HepG2 (cell line): ENCODE results near the gene YAP1. TPM values are rescaled to one million over a fixed set of nuclear protein-coding genes. Genes with fewer than 3 reads are reported as not detected.

ENCODE experiments used
- AGO2 ChIP-seq: fragments of 200-400 bp; formaldehyde crosslinking; optimal IDR thresholded peaks from 2 replicates; pipeline ENCODE3; 2017; ENCODE audit warnings: mild to moderate bottlenecking, low read depth, low read length, moderate library complexity
- AHR ChIP-seq: IDR thresholded peaks from 2 replicates; pipeline ENCODE4 v1.6.1; 2018; ENCODE audit warnings: missing genetic modification reagents, missing compliant biosample characterization
- ARID5B ChIP-seq: IDR thresholded peaks from 2 replicates; pipeline ENCODE4 v1.4.0; 2020; ENCODE audit warnings: mild to moderate bottlenecking, missing genetic modification reagents
- ARNTL ChIP-seq: sonication (generic); formaldehyde crosslinking; IDR thresholded peaks from 2 replicates; pipeline ENCODE4 v1.4.0; 2020; ENCODE audit warnings: mild to moderate bottlenecking, missing genetic modification reagents
- ASH2L ChIP-seq: fragments of 300-600, 200-600 bp; sonication (generic); IDR thresholded peaks from 2 replicates; pipeline ENCODE4 v1.7.0; 2017; ENCODE audit warnings: low read depth, mild to moderate bottlenecking, moderate library complexity, mixed read lengths, low read length; ENCODE audit not compliant: insufficient read length
- CEBPG ChIP-seq: IDR thresholded peaks from 2 replicates; pipeline ENCODE4 v1.6.1; 2016
- ETV6 ChIP-seq: sonication (generic); formaldehyde crosslinking; conservative IDR thresholded peaks from 2 replicates; pipeline ENCODE4 v1.4.0; 2020; ENCODE audit warnings: missing genetic modification reagents
- GMEB2 ChIP-seq: IDR thresholded peaks from 2 replicates; pipeline ENCODE4 v1.6.1; 2016; ENCODE audit warnings: missing biosample characterization, missing genetic modification reagents, low read depth
- HDAC2 ChIP-seq: sonication (generic); formaldehyde crosslinking; IDR thresholded peaks from 2 replicates; pipeline ENCODE4 v1.4.0; 2020; ENCODE audit warnings: missing genetic modification reagents
- MTF2 ChIP-seq: sonication (generic); formaldehyde crosslinking; IDR thresholded peaks from 2 replicates; pipeline ENCODE4 v1.5.0; 2020; ENCODE audit warnings: missing genetic modification reagents, borderline replicate concordance
- PAX8 ChIP-seq: sonication (generic); formaldehyde crosslinking; IDR thresholded peaks from 2 replicates; pipeline ENCODE4 v1.8.0; 2022; ENCODE audit warnings: mild to moderate bottlenecking, missing genetic modification reagents, borderline replicate concordance
- PHF21A ChIP-seq: sonication (generic); formaldehyde crosslinking; IDR thresholded peaks from 2 replicates; pipeline ENCODE4 v1.5.0; 2020; ENCODE audit warnings: mild to moderate bottlenecking, missing genetic modification reagents
- PITX1 ChIP-seq: sonication (generic); formaldehyde crosslinking; IDR thresholded peaks from 2 replicates; pipeline ENCODE4 v1.5.1; 2020; ENCODE audit warnings: mild to moderate bottlenecking, missing genetic modification reagents
- SMAD9 ChIP-seq: sonication (generic); formaldehyde crosslinking; IDR thresholded peaks from 2 replicates; pipeline ENCODE4 v1.5.1; 2020; ENCODE audit warnings: mild to moderate bottlenecking, missing genetic modification reagents
- SP140L ChIP-seq: sonication (generic); formaldehyde crosslinking; IDR thresholded peaks from 2 replicates; pipeline ENCODE4 v1.4.0; 2020; ENCODE audit warnings: missing genetic modification reagents, borderline replicate concordance
- SRSF9 ChIP-seq: fragments of 200-400 bp; formaldehyde crosslinking; IDR thresholded peaks from 2 replicates; pipeline ENCODE4 v1.6.1; 2018; ENCODE audit warnings: borderline replicate concordance, mild to moderate bottlenecking, low read depth, low read length; ENCODE audit not compliant: insufficient read depth, poor library complexity, severe bottlenecking
- THAP11 ChIP-seq: IDR thresholded peaks from 2 replicates; pipeline ENCODE4 v1.6.1; 2016; ENCODE audit warnings: missing biosample characterization, missing genetic modification reagents
- XRCC5 ChIP-seq: fragments of 200-400 bp; formaldehyde crosslinking; optimal IDR thresholded peaks from 2 replicates; pipeline ENCODE3; 2017; ENCODE audit warnings: mild to moderate bottlenecking, low read length
- ZBTB10 ChIP-seq: sonication (generic); formaldehyde crosslinking; IDR thresholded peaks from 2 replicates; pipeline ENCODE4 v1.4.0; 2020; ENCODE audit warnings: missing genetic modification reagents, borderline replicate concordance
- ZFP37 ChIP-seq: sonication (generic); formaldehyde crosslinking; IDR thresholded peaks from 2 replicates; pipeline ENCODE4 v1.4.0; 2020; ENCODE audit warnings: missing genetic modification reagents, borderline replicate concordance
- ZNF274 ChIP-seq: sonication (generic); formaldehyde crosslinking; IDR thresholded peaks from 2 replicates; pipeline ENCODE4 v1.5.1; 2020; ENCODE audit warnings: mild to moderate bottlenecking, missing genetic modification reagents
- ZNF326 ChIP-seq: sonication (generic); formaldehyde crosslinking; IDR thresholded peaks from 2 replicates; pipeline ENCODE4 v1.4.0; 2020; ENCODE audit warnings: missing genetic modification reagents, borderline replicate concordance
- ZSCAN5A ChIP-seq: sonication (generic); formaldehyde crosslinking; IDR thresholded peaks from 2 replicates; pipeline ENCODE4 v1.8.0; 2022; ENCODE audit warnings: mild to moderate bottlenecking, missing genetic modification reagents, borderline replicate concordance
- polyA plus RNA-seq, 8 experiments: library from polyadenylated mRNA; depleted of rRNA in 3 of 8; stranded (reverse) in 7 of 8; unstranded in 1 of 8; fragments of >200 nt; fragmentation: Illumina TruSeq in 4 of 8; extraction: Trizol in 4 of 8; gene quantifications; 2 replicates each; pipeline versions ENCODE4 v1.2.1 to v1.2.3, GENCODE V29; 2011 to 2016; ENCODE audit warnings: low read depth in 4 of 8, missing spikeins in 1 of 8, mixed read lengths in 1 of 8; ENCODE audit not compliant: insufficient read depth in 1 of 8
- total RNA-seq, 5 experiments: library from RNA; depleted of rRNA; stranded (reverse); fragments of >200 nt; fragmentation: Illumina TruSeq; extraction: Trizol; gene quantifications; 2 replicates each; pipeline ENCODE4 v1.2.3, GENCODE V29; 2016; ENCODE audit warnings: low read depth in 1 of 5

Gene YAP1
- total and polyA plus RNA-seq, 2 of the 13 experiments (the other 11 are each of a cell fraction or from before 2014, with no cell fraction given), result 59.5 to 91.0 TPM

GRCh38 chr11:102119997-102120396, 9.8 kb downstream of the YAP1 start (continued):
- TF ChIP-seq ZFP37 (CRISPR knock-in tag) (no peak), AGO2 (no peak), AHR (CRISPR knock-in tag) (no peak), ZNF274 (no peak), ETV6 (CRISPR knock-in tag) (no peak), ASH2L (no peak), SRSF9 (no peak), MTF2 (CRISPR knock-in tag) (no peak), ZBTB10 (CRISPR knock-in tag) (no peak), SMAD9 (CRISPR knock-in tag) (no peak), ARID5B (CRISPR knock-in tag) (peak; percentile 80), THAP11 (CRISPR knock-in tag) (no peak), HDAC2 (peak; percentile 60; the same call in 1 of the 2 replicates), PHF21A (CRISPR knock-in tag) (peak; percentile 37; the same call in 1 of the 2 replicates), PAX8 (CRISPR knock-in tag) (no peak), ARNTL (no peak), GMEB2 (no peak), ZSCAN5A (CRISPR knock-in tag) (no peak), XRCC5 (no peak), ZNF326 (CRISPR knock-in tag) (no peak), CEBPG (peak; percentile 83), PITX1 (CRISPR knock-in tag) (peak; percentile 100), SP140L (CRISPR knock-in tag) (no peak)
